Measurements from ENCODE around the gene FUT2.
"Not testable (repeated sequence)": the region's sequence is repeated elsewhere in the genome, so short reads cannot be mapped to it uniquely, and the experiment has no call there.

The FUT2 gene

DNA sequence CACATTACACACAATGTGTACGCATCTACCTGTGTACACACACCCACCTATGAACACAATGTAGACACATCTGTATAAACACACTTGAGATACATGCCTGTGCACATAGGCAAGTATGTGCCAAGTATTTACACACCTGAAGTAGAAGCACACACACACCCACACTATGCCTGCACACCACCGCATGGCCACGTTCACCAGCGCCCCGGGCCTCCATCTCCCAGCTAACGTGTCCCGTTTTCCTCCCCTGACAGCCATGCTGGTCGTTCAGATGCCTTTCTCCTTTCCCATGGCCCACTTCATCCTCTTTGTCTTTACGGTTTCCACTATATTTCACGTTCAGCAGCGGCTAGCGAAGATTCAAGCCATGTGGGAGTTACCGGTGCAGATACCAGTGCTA is 6.9 kb downstream of the FUT2 start:
- DNase-seq (ENCODE audit: low spot score): no peak

GRCh38 chr19:48703316-48703715 is 7.5 kb downstream of the FUT2 start:
- DNase-seq (ENCODE audit: low spot score): no peak

DNA sequence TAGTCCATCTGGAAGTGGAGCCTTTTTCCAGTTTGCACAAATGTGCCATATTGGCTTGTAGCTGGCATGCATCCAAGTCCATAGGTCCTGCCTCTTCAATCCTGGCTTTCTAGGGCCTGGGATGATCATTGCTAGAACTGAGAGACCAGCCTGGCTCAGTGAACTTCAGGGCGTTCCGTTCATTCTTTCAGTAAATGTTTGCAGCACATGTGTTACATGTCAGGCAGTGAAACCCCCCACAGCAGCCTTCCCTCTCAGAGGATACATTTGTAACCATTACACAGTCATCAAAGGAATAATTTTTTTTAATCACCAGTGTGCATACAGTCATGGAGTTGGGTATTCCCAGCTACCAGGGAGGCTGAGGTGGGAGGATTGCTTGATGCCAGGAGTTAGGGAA is 9.7 kb downstream of the FUT2 start:
- DNase-seq (ENCODE audit: low spot score): no peak

DNA sequence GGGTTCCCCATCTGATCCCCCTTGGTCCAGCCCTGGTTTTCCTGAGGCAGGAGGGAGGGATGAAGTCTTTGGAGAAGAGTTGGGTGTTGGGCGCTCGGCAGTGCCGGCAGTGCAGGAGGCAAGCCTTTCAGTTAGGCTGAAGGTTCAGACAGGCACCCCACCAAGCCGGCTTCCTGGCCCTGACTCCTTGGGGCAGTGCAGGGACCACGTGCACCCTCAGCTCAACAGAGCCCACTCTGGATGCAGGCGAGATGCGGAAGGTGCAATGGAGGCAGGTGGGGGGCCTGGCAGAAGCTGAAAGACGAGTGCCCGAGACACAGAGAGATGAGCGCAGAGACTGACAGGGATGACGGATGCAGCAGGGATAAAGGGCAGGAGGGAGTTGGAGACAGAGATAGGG is 12.7 kb downstream of the FUT2 start:
- no peak for DNase-seq (ENCODE audit: low spot score)

DNA sequence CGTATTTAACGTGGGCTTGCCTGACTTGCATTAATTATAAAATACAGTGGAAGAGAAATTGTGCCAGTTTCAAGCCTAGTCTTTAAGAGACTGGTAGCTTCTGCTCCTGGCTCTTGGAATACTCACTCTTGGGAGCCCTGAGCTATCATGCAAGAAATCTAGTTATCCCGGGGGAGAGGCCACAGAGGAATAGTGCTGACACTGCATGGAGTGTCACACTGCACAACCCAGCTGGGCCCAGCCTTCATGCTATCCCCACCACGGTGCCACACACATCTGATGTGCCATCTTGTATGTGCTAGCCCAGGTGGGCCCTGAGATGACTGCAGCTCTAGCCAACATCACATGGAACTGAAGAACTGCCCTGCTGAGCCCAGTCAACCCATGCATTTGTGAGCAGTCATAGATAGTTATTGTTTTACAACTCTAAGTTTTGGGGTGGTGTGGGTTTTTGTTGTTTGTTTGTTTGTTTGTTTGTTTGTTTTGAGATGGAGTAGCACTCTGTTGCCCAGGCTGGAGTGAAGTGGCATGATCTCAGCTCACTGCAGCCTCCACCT is 15.4 kb downstream of the FUT2 start:
- DNase-seq (ENCODE audit: low spot score): no peak

DNA sequence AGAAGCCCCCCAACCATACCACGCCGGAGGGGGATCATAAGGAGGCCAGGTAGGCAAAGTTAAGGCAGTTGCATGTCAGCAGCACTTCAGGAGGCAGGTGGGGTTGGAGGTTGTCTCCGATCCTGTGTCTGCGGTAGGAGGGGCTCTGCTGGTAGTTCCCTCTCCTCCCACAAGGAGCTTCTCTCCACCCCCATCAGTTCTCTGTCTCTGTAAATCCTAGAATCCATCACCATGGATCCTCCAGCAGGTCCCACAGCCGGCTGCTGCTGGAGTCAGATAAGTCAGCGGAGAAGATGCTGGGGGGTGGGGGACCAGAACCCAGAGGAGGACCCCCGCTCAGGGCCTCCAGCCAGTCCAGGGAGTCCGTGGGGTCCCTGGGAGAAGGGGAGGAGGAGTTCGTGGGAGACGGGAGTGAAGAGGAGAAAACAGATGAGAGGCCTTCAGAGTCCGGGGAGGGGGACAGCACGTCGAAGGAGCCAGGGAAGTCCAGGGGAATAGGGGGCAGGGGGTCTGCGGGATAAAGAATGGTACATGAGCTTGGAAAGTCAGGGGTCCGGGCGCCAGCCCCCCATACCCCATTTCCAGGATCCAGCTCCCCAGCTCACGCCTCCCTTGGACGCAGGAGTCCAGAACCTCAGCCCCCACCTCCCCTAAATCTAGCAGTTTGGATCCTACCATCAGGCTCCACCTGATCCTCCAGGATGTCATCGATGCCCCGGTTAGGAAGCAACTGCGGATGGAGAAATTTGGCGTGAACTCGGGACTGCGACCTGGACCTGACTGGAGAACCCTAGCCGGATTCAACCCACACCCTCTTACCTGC is 17.5 kb downstream of the FUT2 start:
- peak; percentile 76 for DNase-seq (ENCODE audit: low spot score)

DNA sequence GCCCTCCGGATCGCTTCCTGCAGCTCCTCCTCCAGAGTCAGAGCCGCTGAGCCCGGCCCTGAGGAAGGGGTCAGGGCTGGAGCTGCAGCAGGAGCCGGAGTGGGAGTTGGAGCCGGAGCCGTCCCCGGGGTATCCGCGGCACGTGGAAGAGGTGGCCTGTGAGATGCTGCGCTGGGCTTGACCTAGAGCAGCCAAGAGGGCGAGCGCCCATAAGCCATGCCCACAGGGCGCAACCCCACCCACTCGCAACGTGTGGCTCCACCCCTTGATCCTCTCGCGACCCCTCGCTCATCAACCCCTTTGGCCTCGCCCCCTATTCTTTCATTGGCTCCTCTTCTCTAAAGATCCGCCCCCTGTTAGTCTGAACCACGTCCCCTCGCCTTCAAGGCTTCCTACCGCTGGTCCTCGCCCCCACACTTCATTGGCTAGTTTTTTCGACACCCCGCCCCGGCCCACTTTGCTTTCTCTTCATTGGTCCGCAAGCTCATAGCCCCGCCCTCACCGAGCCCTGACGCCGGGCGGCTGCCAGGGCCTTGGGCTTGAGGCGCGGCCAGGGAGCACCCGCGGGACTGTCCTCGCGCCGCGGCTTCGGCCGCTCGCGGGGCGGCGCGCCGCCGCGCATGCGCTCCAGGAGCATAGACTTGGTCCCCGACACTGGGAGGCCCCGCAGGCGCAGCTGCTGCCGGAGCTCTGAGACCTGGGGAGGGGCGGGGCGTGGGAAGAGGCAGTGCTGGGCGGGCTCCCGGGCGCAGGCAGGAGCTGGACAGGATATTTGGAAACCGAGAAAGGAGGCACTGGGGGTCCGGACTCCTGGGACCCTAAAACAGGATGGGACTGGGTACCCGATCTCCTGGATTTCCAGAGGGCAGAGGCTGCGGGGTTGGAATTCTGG is 18.3 kb downstream of the FUT2 start:
- peak; percentile 99 for DNase-seq (ENCODE audit: low spot score)

- DNase-seq (ENCODE audit: low spot score): no peak
These were observed 19.2 kb downstream of the FUT2 start for GRCh38 chr19:48714759-48715675.

GRCh38 chr19:48715681-48716171 is 20.0 kb downstream of the FUT2 start:
- no peak for DNase-seq (ENCODE audit: low spot score)

DNA sequence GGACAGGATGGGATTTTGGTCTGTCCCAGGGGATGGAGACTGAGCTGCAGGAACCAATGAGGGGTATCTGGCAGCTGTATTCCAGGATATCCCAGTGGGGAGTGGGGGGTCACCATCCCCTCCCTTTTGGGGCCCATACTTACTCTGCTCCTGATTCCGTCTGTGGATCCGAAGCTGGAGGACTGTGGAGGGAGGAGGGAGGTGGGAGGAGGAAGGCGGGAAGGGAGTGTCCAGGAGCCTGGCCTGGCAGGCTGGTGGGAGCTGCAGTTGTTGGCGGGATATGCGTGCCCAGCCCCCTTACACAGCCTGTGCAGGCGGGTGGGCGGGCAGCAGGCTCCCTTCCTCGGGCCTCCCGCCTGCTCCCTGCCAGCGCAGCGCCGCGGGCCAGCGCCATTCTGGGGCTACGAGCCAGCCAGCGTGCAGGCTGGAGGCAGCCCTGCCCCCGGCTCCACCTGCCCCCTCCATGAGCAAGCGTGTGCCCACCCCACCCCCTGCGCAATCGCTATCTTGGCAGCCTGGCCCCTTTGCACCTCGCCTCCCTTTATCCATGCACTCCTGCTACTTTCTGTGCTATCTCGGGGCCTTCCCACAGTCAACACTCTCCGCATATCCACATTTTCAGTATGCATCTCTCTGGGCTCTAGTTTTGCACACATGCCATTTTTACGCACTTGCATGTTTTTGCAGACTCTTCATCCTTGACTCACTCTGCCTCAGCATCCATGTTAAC is 21.0 kb downstream of the FUT2 start:
- DNase-seq (ENCODE audit: low spot score): peak; percentile 42

GRCh38 chr19:48718106-48718505 is 22.3 kb downstream of the FUT2 start:
- not testable (repeated sequence) for DNase-seq (ENCODE audit: low spot score)

DNA sequence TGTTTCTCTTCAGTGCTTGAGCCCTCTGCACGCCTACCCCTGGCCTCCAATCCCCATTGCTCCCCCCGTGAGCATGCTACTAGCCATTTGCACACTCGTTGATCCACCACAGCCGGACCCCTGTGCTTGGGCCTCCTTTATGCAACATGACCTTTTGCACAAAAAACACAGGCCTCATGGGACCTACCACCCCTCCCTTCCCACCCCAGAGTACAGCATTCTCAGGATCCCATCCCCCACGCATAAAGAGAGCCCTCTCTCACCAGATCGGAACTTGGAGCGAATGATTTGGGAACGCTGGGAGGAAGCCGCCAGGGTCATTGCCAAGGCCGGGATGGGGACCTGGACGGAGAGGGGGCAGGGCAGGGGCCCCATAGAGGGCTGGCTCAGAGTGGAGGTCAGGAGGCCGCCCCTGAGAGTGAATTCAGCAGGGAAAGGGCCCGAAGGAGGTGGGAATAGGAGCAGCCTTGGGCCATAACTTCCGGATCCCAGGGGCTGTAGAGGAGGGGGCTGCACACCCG is 23.0 kb downstream of the FUT2 start:
- DNase-seq (ENCODE audit: low spot score): no peak

- no peak for DNase-seq (ENCODE audit: low spot score)
These were observed 23.7 kb downstream of the FUT2 start, which contains the start of gene MAMSTR for GRCh38 chr19:48719263-48720171. MAMSTR (minus strand) TSS chr19:48719725; CDS start chr19:48719031, 694 bp downstream.

GRCh38 chr19:48720251-48720612 is 24.5 kb downstream of the FUT2 start:
- no peak for DNase-seq (ENCODE audit: low spot score)

DNA sequence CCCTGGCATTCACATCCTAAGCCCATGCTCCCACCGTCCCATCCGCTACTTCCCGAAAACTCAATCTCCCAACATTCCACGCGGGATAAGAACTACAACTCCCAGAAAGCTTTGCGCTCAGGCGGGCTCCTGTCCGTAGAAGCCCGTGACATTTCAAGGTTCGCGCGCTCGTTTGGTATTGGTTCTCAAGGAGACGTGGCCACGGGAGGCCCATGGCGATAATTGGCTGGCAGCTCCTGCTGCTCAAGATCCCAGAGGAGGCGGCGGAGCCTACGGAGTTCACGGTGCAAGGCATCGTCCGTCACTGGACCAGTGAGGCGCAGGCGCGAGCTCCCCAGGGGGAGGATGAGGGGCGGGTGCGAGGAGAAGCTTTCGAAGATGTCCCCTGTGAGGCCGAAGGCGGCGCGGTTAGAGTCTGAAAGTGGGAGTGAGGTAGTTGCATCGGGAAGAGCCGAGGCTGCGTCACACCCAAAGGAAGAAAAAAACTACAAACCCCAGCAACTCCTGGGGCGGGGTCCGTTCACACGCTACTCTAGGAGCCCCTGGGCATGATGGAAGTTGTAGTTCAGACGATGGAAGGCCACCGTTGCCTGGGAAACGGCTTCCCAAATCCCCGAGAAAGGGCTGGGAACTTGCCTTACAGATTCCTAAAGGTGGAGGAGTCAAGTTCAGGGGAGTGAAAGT is 25.0 kb downstream of the FUT2 start:
- peak; percentile 93 for DNase-seq (ENCODE audit: low spot score)

DNA sequence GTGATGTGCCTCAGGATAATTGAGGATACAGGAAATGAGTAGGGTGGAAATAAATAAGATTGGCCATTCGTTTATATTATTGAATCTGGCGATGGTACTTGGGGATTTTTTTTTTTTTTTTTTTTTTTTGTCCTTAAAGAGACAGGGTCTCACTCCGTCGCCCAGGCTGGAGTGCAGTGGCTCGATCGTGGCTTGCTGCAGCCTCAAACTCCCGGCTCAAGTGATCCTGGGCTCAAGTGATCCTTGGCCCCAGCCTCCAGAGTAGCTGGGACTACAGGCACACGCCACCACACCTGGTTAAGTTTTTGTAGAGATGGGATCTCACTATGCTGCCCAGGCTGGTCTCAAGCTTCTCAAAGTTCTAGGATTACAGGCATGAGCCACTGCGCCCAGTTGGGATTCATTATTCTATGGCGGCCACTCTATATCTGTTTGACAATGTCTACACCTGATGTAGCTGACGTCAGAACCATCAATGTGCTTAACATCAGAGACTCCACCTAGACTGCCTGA is 26.5 kb downstream of the FUT2 start:
- DNase-seq (ENCODE audit: low spot score): no peak

- DNase-seq (ENCODE audit: low spot score): peak; percentile 64
These were observed 29.3 kb downstream of the FUT2 start for GRCh38 chr19:48724796-48725753.

All from iPS-NIHi11 (cell line).